DMS53 treated with DMSO at 0.1 percent for 48 hours (cell line): ENCODE results near the gene TRIM17.

Source experiments
- DNase-seq: peaks from one replicate; lab custom pipeline; 2025; ENCODE audit not compliant: unreplicated experiment; lab: John Stamatoyannopoulos, UW

The TRIM17 gene, protein sequence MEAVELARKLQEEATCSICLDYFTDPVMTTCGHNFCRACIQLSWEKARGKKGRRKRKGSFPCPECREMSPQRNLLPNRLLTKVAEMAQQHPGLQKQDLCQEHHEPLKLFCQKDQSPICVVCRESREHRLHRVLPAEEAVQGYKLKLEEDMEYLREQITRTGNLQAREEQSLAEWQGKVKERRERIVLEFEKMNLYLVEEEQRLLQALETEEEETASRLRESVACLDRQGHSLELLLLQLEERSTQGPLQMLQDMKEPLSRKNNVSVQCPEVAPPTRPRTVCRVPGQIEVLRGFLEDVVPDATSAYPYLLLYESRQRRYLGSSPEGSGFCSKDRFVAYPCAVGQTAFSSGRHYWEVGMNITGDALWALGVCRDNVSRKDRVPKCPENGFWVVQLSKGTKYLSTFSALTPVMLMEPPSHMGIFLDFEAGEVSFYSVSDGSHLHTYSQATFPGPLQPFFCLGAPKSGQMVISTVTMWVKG

DNA sequence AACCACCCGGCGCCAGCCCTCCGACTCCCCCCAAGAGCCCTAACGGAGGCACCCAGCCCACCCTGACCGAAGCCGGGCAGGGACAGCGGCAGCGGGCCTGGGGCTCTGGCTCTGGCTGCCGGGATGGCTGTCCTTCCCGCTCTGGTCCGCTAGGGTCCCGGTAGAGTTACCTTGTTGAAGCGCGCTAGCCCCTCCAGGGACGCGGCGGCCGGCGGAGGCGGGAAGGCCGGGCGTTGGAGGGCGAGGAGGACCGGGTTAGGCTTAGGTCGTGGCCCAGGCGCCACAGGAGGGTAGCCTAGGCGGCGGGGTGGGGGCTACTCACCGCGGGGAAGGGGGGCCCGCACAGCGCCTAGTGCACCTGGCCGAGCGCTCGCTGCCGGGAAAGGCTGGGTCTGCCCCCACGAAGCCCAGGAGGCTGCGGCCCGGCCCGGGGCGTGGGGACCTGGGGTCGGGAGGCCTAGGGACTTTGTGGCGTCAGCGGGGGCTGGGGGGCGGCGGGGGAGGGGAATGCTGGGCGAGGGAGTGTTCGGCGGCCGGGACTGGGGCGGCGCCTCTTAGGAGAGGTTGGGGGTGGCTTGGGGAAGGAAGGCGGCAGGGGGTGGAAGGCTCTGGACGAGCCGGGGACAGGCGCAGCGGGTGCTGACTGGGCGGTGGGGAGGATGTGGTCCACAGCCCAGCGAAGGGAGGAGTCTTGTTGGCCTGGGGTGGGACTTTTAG lies at the start of gene TRIM17:
TSS of gene TRIM17 (minus strand) at position 645 of the 717 bp plus-strand sequence. CDS start 1,789 bp downstream, outside the sequence.
- DNase-seq: no peak

DNA sequence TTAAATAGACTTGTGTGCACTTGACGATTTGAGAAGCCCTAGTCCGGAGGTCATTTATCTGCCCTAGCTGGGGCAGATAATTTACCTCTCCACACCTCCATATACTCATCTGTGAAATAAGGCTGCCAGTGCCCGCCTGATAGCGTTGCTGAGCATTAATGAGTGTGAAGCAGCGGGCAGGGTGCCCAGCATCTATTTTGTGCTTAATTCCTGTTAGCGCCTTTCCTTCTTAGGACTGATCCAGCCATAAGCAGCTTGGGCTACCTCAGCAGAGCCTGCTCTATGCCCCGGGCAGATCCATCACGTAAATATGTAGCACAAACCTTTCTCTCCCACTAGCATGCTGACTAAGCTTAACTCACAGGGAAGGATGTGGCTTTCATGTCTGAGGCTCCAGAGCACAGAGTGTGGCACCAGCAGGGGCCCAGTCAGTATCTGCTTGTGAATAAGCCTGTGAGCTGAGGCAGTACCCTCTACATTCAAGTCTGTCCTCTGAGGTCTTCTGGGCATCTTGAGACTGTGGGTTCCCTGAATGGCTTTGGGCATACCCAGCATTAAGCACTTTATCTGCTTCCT lies 49.0 kb upstream of the TRIM17 start:
- no peak for DNase-seq

DNA sequence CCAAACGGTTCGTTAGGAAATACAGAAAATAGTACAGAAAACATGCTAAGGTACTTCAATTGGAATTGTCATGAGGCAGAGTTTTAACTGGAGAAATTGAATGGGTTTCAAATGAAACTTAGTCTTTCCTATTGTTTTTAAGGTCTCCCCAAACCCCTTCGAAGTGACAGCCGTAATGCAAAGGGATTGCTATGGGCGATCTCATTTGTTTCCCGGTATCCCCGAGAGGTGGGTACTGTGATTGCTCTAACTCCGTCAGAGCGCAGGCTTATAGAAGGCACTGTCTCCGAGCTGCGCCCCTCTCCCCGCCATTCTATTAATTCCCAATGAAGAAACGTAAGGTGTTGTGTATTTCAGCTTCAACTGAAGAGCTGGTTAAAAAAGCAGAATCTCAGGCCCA lies 48.5 kb upstream of the TRIM17 start:
- DNase-seq: no peak

DNA sequence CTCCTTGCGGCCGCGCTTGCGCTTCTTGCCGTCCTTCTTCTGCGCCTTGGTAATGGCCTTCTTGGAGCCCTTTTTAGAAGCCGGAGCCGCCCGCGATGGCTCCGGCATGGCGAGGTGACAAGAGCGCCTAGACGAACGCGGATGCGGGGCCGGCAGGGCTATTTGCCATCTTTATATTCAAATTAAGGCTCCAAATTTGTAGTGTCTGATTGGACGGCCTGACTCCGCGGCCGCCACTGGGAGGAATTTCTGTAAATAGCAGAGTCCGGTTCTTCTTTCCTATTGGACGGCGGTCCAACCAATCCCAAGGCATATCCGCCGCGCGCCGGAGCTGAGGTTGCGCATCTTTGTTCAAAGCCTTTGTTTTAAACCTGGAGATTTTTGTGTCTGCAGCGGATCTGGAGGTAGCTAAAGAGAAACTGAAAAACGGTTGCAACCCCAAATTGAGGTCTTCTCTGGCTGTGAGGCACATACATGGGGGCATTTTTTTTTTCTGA lies 47.9 kb upstream of the TRIM17 start:
- DNase-seq: no peak

DNA sequence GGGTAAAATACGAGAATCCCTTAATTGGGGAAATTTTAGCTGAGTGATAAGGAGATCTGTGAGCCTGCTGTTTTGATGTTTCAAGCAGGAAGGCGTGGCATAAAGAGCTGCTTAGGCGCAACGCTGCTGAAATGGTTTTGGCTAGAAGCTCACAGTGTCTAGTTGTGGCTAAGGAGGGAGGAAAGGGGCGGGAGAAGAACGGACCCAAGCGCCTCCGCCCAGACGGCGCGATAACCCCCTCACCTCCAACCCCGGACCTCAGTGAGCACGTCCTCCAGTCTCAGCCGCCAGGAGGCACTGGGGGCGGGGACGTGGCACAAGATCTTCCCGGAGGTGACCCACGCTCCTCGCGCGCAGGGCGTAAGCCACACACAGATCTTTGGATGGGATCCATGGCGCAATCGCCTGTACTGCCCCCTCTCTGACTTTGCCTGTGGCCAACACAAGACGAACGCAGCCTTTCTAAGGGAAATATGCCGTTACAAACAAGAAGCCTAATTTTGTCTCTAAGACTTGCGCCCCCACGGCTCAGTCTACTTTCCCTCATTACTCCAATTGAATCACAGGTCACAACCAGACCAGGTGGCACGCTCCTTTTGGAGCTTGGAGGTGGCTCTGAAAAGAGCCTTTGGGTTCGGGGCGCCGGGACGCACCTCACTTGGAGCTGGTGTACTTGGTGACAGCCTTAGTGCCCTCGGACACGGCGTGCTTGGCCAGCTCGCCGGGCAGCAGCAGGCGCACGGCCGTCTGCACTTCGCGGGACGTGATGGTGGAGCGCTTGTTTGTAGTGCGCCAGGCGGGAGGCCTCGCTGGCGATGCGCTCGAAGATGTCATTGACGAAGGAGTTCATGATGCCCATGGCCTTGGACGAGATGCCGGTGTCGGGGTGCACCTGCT lies 47.1 kb upstream of the TRIM17 start:
- DNase-seq: no peak

DNA sequence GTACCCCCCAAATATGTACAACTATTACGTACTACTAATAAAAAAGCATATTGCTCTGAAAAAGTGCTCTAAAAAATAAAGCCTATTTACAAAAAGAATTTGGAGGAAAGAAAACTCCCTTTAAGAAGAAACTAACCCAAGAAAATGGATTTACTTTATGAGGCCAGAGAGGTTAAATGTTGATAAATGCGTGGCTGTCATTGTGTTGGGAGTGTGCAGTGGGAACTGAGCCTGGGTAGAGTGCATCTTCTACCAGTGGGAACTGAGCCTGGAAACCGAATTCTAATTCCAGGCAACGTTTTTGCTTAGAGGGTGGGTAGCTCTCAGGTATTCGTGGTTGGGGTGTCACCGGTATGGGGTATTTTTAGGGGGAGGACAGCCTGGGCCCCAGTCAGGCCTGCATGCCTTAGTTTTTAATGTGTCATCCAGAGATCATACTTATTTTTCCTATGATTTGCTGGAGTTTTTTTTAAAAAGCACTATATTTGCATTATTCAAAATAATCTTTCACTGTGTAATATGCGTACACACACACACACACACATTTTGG lies 46.4 kb upstream of the TRIM17 start:
- no peak for DNase-seq

DNA sequence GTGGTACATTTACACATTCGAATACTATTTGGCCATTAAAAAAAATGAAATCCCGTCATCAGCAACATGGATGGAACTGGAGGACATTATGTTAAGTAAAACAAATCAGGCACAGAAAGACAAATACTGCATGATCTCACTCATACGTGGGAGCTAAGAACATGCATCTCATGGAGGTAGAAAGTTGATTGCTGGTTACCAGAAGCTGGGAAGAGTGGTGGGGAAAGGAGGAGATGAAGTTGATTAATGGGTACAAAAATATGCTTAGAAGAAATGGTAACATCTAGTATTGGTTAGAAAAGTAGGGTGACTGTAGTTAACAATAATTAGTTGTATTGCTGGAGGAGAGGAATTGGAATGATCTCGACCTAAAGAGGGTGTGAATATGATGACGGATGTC lies 45.9 kb upstream of the TRIM17 start:
- no peak for DNase-seq

DNA sequence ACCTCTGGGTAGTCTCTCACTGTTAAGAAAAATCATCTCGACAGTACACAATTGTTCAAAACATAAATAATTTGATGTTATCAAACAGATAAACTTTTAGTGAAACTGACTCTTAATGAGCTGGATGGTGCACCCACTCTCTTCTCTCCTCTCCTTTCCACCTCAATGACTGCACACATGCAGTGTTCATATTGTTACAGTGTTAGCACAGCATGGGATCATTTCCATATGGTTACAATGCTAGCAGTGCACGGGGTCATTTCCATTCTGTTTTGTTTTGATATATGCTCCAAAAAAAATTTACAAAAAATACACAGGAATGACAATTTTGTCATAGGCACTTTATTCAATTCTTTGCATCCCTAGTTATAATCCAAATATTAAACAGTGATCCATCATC lies 44.2 kb upstream of the TRIM17 start:
- DNase-seq: no peak

DNA sequence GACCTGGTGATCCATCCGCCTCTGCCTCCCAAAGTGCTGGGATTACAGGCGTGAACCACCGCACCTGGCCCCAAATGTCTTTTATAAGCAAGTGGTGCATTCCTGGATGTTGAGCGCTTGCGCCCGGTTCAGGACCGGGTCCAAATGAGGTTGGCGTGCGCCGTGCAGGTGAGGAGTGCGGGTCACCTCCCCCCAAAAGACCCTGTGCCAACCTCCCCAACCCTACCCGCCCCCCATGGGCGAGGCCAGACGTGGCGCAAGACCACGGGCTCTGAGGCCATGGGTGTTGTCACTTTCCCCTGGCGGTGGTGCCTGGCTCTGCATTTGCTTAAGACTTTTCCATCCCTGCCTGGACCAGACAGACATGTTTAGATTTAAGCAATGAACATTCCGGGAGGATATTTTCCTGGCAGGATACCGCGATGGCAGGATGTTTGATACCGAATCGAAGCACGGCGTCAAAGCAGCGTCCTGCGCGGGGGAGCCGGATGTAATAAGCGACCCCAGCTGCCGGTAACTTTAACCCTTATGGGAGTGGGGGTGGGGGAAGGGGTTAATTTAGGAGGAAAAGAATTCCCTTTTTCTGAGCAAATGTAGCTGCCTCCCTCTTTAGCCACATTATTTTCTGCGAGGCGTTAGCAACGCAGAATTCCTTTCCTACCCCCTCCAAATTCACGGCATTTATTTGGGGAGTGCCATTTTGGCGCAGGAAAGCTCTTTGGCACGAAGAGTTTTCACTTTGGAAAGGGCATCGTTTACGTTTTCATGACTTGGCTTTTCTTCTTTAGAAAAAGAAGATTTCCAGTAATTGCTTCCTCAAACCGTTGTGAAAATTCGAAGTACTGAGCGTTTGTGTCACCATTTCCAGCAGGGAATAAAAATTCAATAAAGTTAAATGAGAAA lies 42.7 kb upstream of the TRIM17 start:
- peak; percentile 74 for DNase-seq

DNA sequence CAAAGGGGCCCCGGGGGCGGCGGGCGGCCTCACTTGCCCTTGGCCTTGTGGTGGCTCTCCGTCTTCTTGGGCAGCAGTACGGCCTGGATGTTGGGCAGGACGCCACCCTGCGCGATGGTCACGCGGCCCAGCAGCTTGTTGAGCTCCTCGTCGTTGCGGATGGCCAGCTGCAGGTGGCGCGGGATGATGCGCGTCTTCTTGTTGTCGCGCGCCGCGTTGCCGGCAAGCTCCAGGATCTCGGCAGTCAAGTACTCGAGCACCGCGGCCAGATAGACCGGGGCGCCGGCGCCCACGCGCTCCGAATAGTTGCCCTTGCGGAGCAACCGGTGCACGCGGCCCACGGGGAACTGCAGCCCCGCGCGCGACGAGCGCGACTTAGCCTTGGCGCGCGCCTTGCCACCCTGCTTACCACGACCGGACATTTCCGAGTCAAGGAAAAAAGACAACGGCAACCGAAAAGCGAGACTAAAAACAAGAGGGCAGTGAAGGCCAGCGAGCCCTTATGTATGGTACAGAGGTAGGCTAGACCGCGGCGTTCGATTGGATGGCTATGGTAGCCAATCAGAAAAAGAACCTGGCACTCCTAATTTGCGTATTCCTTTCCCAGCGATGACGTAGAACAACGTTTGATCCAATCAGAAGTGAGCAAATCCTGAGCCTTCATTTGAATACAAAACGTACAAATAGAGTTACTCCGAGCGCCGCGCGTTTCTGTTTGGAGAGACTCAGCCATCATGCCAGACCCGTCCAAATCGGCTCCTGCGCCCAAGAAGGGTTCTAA lies 40.9 kb upstream of the TRIM17 start:
- peak; percentile 98 for DNase-seq

DNA sequence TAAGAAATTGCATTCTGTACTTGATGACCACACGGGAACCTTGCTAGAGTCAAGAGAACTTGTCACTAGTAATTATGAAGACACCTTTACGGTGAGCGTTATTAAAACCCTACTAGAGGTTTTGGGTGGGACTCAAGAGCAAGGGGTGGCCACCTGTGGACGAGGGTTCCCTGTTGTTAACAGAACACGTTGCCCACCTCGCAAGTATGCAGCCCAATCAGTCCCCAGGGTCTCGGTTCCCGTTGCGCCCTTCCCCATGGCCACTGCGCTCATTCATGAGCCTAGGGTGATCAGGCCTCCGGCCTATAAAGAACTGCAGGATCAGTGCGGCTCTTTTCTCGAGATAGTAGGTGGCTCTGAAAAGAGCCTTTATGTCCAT lies 40.3 kb upstream of the TRIM17 start:
- DNase-seq: no peak

DNA sequence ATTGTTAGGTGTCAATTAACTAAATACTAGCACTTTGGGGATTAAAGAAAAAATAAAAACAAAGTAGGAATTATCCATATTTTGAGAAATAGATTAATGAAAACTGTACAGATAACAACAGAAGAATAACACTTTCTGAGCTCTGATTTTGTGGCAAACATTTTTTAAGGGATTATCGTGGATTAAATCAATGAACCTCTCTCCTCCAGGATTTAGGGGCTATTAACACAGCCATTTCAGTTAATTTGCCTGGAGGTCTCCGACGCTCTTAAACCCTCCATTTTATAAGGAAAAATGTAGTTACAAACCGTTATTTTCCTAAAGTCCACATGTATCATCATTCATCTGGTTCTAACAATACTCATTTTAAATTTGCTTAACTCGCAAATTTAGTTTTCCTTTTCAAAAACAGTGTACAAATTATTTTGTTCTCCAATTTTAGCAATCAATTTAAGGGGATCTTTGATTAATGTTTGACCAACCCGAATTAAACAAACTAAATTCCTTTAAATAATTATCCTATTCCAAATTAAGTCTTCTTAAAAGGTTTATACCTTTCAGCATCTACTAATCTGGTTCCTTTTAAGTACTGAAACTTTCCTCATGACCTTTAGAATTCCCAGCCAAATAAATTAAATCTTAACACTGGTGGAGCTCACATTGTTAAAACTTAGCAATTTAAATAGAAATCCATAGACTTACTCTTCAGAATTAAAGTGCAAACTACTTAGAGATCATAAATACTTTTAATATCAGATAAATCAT lies 39.8 kb upstream of the TRIM17 start:
- DNase-seq: no peak

DNA sequence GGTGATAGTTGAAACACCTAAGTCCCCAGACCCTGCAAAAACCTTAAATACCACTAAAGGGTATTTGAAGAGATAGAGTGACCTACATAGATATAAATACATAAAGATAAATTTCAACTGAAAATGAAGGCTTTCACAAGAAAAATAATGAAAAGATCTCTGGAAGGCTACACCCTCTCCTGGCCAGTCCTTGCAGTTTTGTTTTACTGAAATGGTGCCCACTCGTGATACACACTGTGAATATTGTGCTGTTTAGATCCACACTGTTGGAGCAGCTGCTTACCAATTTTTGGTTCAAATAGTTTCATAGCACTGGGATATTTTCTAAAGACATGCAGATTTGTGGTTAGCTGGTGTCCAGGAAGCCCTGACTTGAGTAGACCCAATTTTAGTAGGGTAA lies 39.1 kb upstream of the TRIM17 start:
- no peak for DNase-seq

DNA sequence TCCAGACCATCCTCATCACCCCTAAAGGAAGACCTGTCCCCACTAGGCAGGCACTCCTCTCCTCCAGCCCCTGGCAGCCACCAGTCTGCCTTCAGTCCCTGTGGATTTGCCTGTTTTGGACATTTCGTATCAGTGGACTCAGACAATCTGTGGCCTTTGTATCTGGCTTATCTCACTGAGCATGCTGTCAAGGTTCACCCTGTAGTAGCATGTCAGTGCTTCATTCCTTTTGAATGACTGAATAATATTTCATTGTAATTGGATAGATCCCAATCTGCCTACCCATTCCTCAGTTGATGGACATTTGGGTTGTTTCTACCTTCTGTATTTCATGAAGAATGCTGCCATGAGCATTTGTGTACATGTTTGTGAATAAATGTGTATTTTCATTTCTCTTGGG lies 37.6 kb upstream of the TRIM17 start:
- no peak for DNase-seq

DNA sequence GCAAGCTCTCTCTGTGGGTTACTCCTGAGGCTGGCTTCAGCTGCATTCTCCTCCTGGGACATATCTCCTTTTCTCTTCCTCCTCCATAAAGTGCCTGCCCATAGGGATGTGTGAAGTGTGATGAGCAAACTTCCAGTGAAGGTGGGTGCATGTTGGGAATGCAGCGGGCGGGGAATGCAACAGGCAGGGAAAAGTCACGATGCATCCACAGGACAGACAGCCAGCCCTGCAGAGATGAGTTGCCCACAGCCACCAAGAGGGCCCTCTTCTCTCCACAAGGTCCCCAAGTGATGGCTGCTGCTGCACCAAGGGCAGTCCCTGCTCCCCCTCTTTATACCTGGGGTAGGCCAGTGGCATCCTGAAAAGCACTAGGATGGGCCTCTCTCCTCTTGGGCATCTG lies 37.0 kb upstream of the TRIM17 start:
- no peak for DNase-seq

DNA sequence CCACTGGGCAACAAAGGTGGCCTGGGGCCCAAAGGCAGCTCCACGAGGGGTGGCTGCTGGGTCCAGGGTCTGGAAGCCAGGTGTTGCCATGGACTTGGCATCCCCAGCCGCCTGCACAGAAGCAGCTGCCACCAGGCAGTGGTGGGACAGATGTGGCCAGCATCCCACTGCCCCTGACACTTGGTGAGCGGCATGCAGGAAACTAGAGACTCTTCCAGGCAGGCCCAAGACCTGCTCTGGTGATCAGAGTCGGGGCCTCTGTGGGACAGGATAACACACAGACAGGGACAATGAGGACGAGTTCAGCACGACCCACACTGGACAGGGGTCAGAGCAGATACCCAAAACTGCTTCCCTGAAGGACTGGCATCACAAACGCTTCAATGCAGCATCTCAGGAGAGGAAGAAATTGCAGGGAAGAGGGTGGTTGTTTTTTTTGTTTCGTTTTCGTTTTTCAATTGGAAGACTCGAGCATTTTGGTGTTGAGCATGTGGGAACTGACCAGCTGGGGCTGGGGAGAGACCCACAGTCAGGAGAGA lies 36.4 kb upstream of the TRIM17 start:
- no peak for DNase-seq

DNA sequence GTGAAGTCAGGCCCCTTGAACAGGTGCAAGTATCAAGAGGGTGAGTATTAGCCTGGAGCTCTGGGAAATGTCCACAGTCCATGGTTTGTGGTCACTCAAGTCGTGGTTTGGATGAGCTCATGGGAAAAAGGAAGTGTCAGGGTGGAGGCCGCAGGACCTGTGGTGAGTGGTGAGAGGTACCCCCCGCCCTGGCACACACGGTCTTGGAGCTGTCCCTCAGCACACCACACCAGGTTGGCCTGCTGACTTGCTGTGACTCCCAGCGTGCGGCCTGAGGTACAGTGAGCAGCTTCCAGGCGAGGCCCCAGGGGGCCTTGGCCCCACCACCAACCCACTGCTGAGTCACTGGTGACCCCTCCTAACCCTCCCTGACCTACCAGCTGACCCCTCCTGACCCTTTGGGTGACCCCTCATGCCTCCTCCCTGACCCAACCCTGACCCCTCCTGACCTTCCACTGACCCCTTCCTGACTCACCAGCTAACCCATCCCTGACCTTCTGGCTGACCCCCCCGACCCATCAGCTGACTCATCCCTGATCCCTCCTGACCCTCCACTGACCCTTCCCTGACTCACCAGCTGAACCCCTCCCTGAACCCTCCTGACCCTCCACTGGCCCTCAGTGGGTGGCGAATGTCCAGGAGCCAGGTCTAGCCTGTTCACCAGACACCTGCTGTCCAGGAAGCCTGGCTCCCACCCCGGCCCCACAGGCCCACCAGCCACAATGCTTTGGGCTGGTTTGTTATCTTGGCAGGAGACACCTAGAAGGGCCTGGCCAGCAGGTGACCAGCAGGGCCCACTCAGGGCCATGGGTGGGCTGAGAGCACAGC lies 35.7 kb upstream of the TRIM17 start:
- DNase-seq: no peak
